Measurements from ENCODE around the gene LYPD4.

GRCh38 chr19:41883821-41884733 is 39.6 kb upstream of the LYPD4 start:
- TF ChIP-seq GATA2 (IDR thresholded peaks at IDR 0.05; ENCODE audit: low read depth, low read length) (no peak), GATA3 (IDR thresholded peaks at IDR 0.05; ENCODE audit: low read depth, low read length) (no peak)

Measured in SH-SY5Y (cell line).